GM13977 (cell line): Measurements from ENCODE around the gene FAIM2.

Source experiments
- DNase-seq: peaks from one replicate; pipeline ENCODE4 v3.0.0; 2012; ENCODE audit warnings: low spot score
- in situ Hi-C: fragments of 300-500 bp; cut with MboI; formaldehyde crosslinking; loops from one replicate; pipeline ENCODE4 v1.12.0; 2022; ENCODE audit warnings: low sequenced_read_pairs, low pct_unique_long_range_greater_than_20kb, mixed read lengths, inconsistent platforms; ENCODE audit not compliant: unreplicated experiment
- TF ChIP-seq, protein P1 (sequence below): IDR thresholded peaks from 2 replicates; pipeline ENCODE4 v1.5.1; 2012; ENCODE audit warnings: mild to moderate bottlenecking, control low read depth; ENCODE audit not compliant: insufficient read depth; ENCODE audit errors: extremely low read depth, missing control alignments

The FAIM2 gene

DNA sequence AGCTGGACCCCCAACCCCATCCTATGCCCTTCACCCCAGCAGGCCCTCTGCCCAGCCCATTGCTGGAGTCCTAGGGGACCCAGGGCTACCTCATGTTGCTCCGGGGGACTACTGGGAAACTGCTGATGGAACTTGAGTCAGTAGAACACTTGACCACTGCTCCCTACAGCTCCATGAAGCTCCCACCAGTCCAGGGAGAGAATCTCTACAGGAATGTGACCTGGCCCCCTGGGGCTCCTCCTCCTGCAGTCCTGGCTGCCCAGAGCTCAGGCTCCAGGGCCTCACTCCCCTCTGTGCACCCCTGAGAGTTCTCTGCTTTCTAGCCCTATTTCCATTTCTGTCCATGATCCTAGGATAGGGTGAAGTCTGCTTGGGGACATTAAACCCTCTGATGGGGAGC, 36.0 kb upstream of the FAIM2 start:
- no peak for DNase-seq
- in situ Hi-C loops, result no loop called here
- TF ChIP-seq, protein P1, sequence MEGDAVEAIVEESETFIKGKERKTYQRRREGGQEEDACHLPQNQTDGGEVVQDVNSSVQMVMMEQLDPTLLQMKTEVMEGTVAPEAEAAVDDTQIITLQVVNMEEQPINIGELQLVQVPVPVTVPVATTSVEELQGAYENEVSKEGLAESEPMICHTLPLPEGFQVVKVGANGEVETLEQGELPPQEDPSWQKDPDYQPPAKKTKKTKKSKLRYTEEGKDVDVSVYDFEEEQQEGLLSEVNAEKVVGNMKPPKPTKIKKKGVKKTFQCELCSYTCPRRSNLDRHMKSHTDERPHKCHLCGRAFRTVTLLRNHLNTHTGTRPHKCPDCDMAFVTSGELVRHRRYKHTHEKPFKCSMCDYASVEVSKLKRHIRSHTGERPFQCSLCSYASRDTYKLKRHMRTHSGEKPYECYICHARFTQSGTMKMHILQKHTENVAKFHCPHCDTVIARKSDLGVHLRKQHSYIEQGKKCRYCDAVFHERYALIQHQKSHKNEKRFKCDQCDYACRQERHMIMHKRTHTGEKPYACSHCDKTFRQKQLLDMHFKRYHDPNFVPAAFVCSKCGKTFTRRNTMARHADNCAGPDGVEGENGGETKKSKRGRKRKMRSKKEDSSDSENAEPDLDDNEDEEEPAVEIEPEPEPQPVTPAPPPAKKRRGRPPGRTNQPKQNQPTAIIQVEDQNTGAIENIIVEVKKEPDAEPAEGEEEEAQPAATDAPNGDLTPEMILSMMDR, result no peak

- in situ Hi-C loops, result no loop called here
- DNase-seq, result no peak
- TF ChIP-seq, protein P1, result no peak
These were observed 35.6 kb upstream of the FAIM2 start for GRCh38 chr12:49939307-49939706.

DNA sequence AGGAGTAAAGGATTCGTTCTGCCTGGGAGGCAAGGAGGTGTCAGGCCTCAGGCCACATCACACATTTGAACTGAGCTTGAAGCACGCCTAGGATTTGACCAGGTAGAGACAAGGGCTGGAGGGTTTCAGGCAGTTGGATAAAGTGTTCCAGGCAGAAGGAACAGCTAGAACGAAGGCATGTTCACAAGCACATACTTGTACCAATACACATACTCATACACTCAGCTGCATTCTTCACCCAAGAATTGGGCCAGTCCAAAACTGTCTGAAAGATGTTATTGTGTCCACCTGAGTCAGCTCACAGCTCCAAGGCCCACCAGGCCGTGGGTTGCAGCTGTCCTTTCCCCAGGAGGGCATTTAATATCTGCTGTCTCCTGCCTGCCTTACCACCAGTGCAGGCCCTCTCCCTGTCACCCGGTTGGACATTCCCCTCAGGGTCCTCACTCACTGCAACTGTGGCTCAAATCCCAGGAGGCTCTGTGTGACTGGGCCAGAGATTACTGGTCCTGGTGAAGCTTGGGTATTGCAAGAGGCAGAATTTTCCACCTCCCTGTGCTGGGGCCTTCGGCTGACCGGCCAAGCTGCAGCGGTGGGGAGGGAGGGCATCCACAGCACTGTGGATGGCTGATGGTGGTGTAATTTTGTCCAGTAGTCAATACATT, 34.1 kb upstream of the FAIM2 start:
- no peak for DNase-seq
- in situ Hi-C loops, result no loop called here
- TF ChIP-seq, protein P1, result no peak

GRCh38 chr12:49936925-49937324, 33.2 kb upstream of the FAIM2 start:
- in situ Hi-C loops, result no loop called here
- TF ChIP-seq, protein P1, result no peak
- DNase-seq, result no peak

DNA sequence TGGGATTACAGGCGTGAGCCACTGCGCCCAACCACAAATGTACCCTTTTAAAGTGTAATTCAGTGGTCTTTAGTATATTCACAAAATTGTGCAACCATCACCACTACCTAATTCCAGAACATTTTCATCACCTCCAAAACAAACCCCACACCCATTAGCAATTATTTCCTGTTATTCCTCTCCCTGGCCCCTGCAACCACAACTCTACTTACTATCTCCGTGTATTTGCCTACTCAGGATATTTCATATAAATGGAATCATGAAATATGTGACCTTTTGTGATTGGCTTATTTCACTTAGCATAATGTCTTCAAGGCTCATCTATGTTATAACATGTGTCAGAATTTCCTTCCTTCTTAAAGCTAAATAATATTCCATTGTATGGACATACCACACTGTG, 30.8 kb upstream of the FAIM2 start:
- in situ Hi-C loops, result no loop called here
- DNase-seq, result no peak
- TF ChIP-seq, protein P1, result no peak

- in situ Hi-C loops, result no loop called here
- no peak for DNase-seq
- TF ChIP-seq, protein P1, result no peak
These were observed 30.1 kb upstream of the FAIM2 start for GRCh38 chr12:49933796-49934195.
